Psoas muscle (tissue), 8 donors: Measurements from ENCODE around the gene SAMD13. TPM values are rescaled to one million over a fixed set of nuclear protein-coding genes. Genes with fewer than 3 reads are reported as not detected.

Experiments used
- ATAC-seq, 4 donors: fragments of 200-7000 bp; cut with Tn5 transposase; one replicate each; pipeline ENCODE4 v1.9.1; 2020; ENCODE audit warnings: moderate library complexity in 3 of 4, mild to moderate bottlenecking in 2 of 4
- DNase-seq, 2 donors: peaks; one replicate each; pipeline ENCODE4 v3.0.0-alpha.2; 2020
- H3K27ac ChIP-seq: fragments of 200-600 bp; one replicate; pipeline ENCODE4 v1.8.0; 2022
- H3K27me3 ChIP-seq, 3 donors: fragments of 200-600 bp in 1 of 3; one replicate each; pipeline versions ENCODE4 v1.6.1 to v1.8.0; 2013 to 2022; ENCODE audit warnings: low read length in 2 of 3, mild to moderate bottlenecking in 2 of 3, moderate library complexity in 1 of 3; ENCODE audit not compliant: insufficient read depth in 3 of 3
- H3K36me3 ChIP-seq, 2 donors: fragments of 200-600 bp in 1 of 2; one replicate each; pipeline versions ENCODE4 v1.6.1 to v1.8.0; 2013 to 2022; ENCODE audit warnings: low read depth in 1 of 2, mild to moderate bottlenecking in 1 of 2, moderate library complexity in 1 of 2; ENCODE audit not compliant: insufficient read depth in 1 of 2
- H3K4me1 ChIP-seq: fragments of 200-600 bp; one replicate; pipeline ENCODE4 v1.8.0; 2022
- H3K4me3 ChIP-seq: fragments of 200-600 bp; one replicate; pipeline ENCODE4 v1.8.0; 2022; ENCODE audit warnings: mild to moderate bottlenecking
- H3K9me3 ChIP-seq: fragments of 200-600 bp; one replicate; pipeline ENCODE4 v1.8.0; 2022
- WGBS, 3 donors: extraction: QIAGEN DNeasy Blood & Tissue Kit; methylation state at CpG; one replicate each; pipeline versions ENCODE4 v1.1.6 to v1.1.7; 2013; 5-methylcytosine and 5-hydroxymethylcytosine counted together
- intact Hi-C, 2 donors: fragments of 100-400 bp; cut with DNase I; formaldehyde crosslinking; loops; one replicate each; pipeline versions ENCODE4 v1.11.0 to v1.14.2; 2022
- polyA plus RNA-seq, 3 donors: library from polyadenylated mRNA; stranded (reverse); fragments of 200-250 nt; gene quantifications; one replicate each; pipeline ENCODE4 v1.2.3, GENCODE V29; 2013
- total RNA-seq, 4 donors: library from RNA; stranded (reverse); fragmentation: NEBNext Ultra II Directional in 2 of 4; extraction: Animal tissue kit (Norgen Biotek cat#: 25700) in 2 of 4; gene quantifications; one replicate each; pipeline versions ENCODE4 v1.2.1 to v1.2.4, GENCODE V29; 2021 to 2023
- TF ChIP-seq, protein P1 (sequence below): fragments of 200-600 bp; IDR thresholded peaks from one replicate; pipeline ENCODE4 v1.8.0; 2022; ENCODE audit warnings: antibody characterized with exemption
- donor health status: healthy with polysubstance abuse.
- donor health status: DM: no; HTN: no; CAD: no; lungs with moderate emphysema.
- donor health status: Bipolar disorder and iron deficiency.
- donor health status: healthy.
- donor health status: DM: yes; HTN: yes; CAD: no.
- donor health status: DM: no; HTN: no; CAD: no.
- donor health status: DM: no; HTN: no; CAD: no.
- donor health status: DM: yes; HTN: yes; CAD: no.

Gene SAMD13
- total and polyA plus RNA-seq, 7 donors, result 0.53 to 6.8 (median 1.7) TPM

GRCh38 chr1:84347932-84348555 lies 46.5 kb downstream of the SAMD13 start:
- Histone ChIP-seq H3K4me1 (peaks cover 12% of the 10 kb centered on the region), H3K27me3 (no peaks in the 10 kb centered on the region), H3K4me3 (peak overlapping the region; percentile 38), H3K36me3 (no peaks in the 10 kb centered on the region), H3K27ac (no peak overlapping the region), H3K9me3 (no peaks in the 10 kb centered on the region)
- TF ChIP-seq, protein P1, sequence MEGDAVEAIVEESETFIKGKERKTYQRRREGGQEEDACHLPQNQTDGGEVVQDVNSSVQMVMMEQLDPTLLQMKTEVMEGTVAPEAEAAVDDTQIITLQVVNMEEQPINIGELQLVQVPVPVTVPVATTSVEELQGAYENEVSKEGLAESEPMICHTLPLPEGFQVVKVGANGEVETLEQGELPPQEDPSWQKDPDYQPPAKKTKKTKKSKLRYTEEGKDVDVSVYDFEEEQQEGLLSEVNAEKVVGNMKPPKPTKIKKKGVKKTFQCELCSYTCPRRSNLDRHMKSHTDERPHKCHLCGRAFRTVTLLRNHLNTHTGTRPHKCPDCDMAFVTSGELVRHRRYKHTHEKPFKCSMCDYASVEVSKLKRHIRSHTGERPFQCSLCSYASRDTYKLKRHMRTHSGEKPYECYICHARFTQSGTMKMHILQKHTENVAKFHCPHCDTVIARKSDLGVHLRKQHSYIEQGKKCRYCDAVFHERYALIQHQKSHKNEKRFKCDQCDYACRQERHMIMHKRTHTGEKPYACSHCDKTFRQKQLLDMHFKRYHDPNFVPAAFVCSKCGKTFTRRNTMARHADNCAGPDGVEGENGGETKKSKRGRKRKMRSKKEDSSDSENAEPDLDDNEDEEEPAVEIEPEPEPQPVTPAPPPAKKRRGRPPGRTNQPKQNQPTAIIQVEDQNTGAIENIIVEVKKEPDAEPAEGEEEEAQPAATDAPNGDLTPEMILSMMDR, result no peak
- ATAC-seq, result peak in 3 of 4 donors; percentile 23 to 50 (median 29)
- WGBS, 3 donors, result 84 to 87% (median 86%) methylated on average over 11 of the region's 11 CpGs
- intact Hi-C loops, result loop anchor here in 1 of 2 donors (5.0 kb wide), 1 partner anchor 36 kb away; no protein-coding TSS in a partner anchor
- DNase-seq, result no peak

DNA sequence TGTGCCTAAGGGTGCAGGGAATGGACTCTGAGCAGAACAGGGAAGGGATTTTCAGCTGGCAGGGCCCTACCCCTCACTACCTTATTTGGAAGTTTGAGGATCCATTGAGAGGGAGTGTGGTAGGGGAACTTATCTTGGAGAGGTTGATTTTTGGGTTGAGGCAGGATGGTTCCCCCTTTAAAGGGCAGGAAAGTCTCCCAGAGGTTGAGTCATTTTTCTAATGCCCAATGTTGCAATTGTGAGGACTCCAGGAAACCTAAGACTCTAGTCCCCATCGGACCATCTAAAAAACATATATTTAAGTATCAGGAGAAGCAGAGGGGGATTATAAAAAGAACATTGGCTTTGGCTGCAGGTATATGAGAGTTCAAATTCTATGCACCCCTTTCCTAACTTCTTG lies 47.3 kb downstream of the SAMD13 start:
- Histone ChIP-seq H3K27ac (no peak overlapping the region), H3K27me3 (no peaks in the 10 kb centered on the region), H3K4me1 (peaks cover 12% of the 10 kb centered on the region), H3K9me3 (no peaks in the 10 kb centered on the region), H3K4me3 (no peak overlapping the region), H3K36me3 (no peaks in the 10 kb centered on the region)
- no peak for ATAC-seq
- TF ChIP-seq, protein P1, result no peak
- no peak for DNase-seq
- intact Hi-C loops, result loop anchor here in 1 of 2 donors (5.0 kb wide), 1 partner anchor 36 kb away; no protein-coding TSS in a partner anchor
- WGBS, 3 donors, result 70 to 94% (median 91%) methylated on average over 1 of the region's 1 CpG

GRCh38 chr1:84350104-84350503 lies 48.6 kb downstream of the SAMD13 start:
- Histone ChIP-seq H3K27ac (no peak overlapping the region), H3K9me3 (no peaks in the 10 kb centered on the region), H3K4me3 (no peak overlapping the region), H3K27me3 (no peaks in the 10 kb centered on the region), H3K36me3 (no peaks in the 10 kb centered on the region), H3K4me1 (peaks cover 12% of the 10 kb centered on the region)
- intact Hi-C loops, result no loop called here
- WGBS, 3 donors, result 53 to 60% (median 58%) methylated on average over 3 of the region's 3 CpGs
- TF ChIP-seq, protein P1, result no peak
- no peak for ATAC-seq
- DNase-seq, result no peak

GRCh38 chr1:84350550-84350949 lies 49.0 kb downstream of the SAMD13 start:
- no peak for DNase-seq
- Histone ChIP-seq H3K36me3 (no peaks in the 10 kb centered on the region), H3K9me3 (no peaks in the 10 kb centered on the region), H3K4me1 (peaks cover 12% of the 10 kb centered on the region), H3K27ac (no peak overlapping the region), H3K4me3 (no peak overlapping the region), H3K27me3 (no peaks in the 10 kb centered on the region)
- WGBS, 3 donors, result 75 to 86% (median 78%) methylated on average over 3 of the region's 3 CpGs
- TF ChIP-seq, protein P1, result no peak
- ATAC-seq, result no peak
- intact Hi-C loops, result no loop called here
